Fibroblast of villous mesenchyme (primary cell): Measurements from ENCODE around the gene CBFA2T3. TPM values are rescaled to one million over a fixed set of nuclear protein-coding genes. Genes with fewer than 3 reads are reported as not detected.

ENCODE experiments used
- DNase-seq: peaks from one replicate; pipeline ENCODE4 v3.0.0-alpha.2; 2010; ENCODE audit warnings: low read depth
- H3K4me3 ChIP-seq: 2 replicates; pipeline ENCODE4 v1.5.1; 2011; ENCODE audit warnings: low read depth, mild to moderate bottlenecking, low read length
- CTCF ChIP-seq: IDR thresholded peaks from 2 replicates; pipeline ENCODE4 v1.5.1; 2012; ENCODE audit warnings: low read depth, mild to moderate bottlenecking, low read length; ENCODE audit not compliant: insufficient read depth
- total RNA-seq: library from RNA; depleted of rRNA; stranded (reverse); fragments of >200 nt; gene quantifications from 2 replicates; pipeline ENCODE4 v1.2.3, GENCODE V29; 2012

The CBFA2T3 gene
- total RNA-seq, 1 donor: not detected

GRCh38 chr16:88945473-88945872 is 31.5 kb downstream of the CBFA2T3 start:
- no peak for DNase-seq
- H3K4me3 ChIP-seq: no peak overlapping the region
- no peak for TF ChIP-seq CTCF

- DNase-seq: no peak
- TF ChIP-seq CTCF: no peak
- H3K4me3 ChIP-seq: no peak overlapping the region
Observed at GRCh38 chr16:88943741-88944140, 33.3 kb downstream of the CBFA2T3 start.

- H3K4me3 ChIP-seq: no peak overlapping the region
- TF ChIP-seq CTCF: no peak
- DNase-seq: no peak
Observed at GRCh38 chr16:88943131-88943664, 33.8 kb downstream of the CBFA2T3 start.

- peak; percentile 52 for TF ChIP-seq CTCF
- DNase-seq: no peak
- no peak overlapping the region for H3K4me3 ChIP-seq
Observed at GRCh38 chr16:88941913-88942909, 34.8 kb downstream of the CBFA2T3 start.

GRCh38 chr16:88940862-88941817 is 35.9 kb downstream of the CBFA2T3 start:
- TF ChIP-seq CTCF: no peak
- H3K4me3 ChIP-seq: no peak overlapping the region
- DNase-seq: no peak
